B cell (primary cell): ENCODE results near the gene RBM4B. TPM values are rescaled to one million over a fixed set of nuclear protein-coding genes. Genes with fewer than 3 reads are reported as not detected.
A peak's percentile ranks its signal among the peaks of the same experiment; 100 is the strongest.

ENCODE experiments used
- ATAC-seq: fragments of 200-7000 bp; cut with Tn5 transposase; one replicate; pipeline ENCODE4 v1.10.0; 2021; ENCODE audit warnings: low read depth, mild to moderate bottlenecking, moderate number of reproducible peaks, moderate library complexity
- CTCF ChIA-PET: fragments of 350-600 bp; sonication (Branson Sonifier 250); formaldehyde crosslinking; loops from one replicate; lab custom pipeline; 2021; ENCODE audit warnings: antibody characterized with exemption, inconsistent platforms; lab: Charles Lee
- POLR2A ChIA-PET: fragments of 350-600 bp; sonication (Branson Sonifier 250); formaldehyde crosslinking; loops from one replicate; lab custom pipeline; 2021; ENCODE audit warnings: antibody characterized with exemption; lab: Charles Lee
- DNase-seq: peaks from one replicate; pipeline ENCODE4 v3.0.0; 2013
- H2AFZ ChIP-seq: 2 replicates; pipeline ENCODE4 v1.6.1; 2012; ENCODE audit warnings: mild to moderate bottlenecking, low read depth, low read length; ENCODE audit not compliant: insufficient read depth, poor library complexity, severe bottlenecking
- H3K27ac ChIP-seq, 2 donors: 1 replicate in 1 of 2; 2 replicates in 1 of 2; pipeline ENCODE4 v1.5.1; 2012 to 2013; ENCODE audit warnings: low read length in 2 of 2, mild to moderate bottlenecking in 2 of 2, moderate library complexity in 1 of 2
- H3K27me3 ChIP-seq, 4 experiments: fragments of 200-600 bp in 1 of 4; sonication (generic) in 1 of 4; replicated peaks in 1 of 4; 1 replicate in 2 of 4; 2 replicates in 2 of 4; pipeline versions ENCODE4 v1.6.1 to v1.7.0; 2013 to 2016; ENCODE audit warnings: low read length in 3 of 4, mild to moderate bottlenecking in 2 of 4, mixed read lengths in 1 of 4, moderate library complexity in 1 of 4; ENCODE audit not compliant: insufficient read depth in 4 of 4, control insufficient read depth in 3 of 4; ENCODE audit errors: control extremely low read depth in 1 of 4
- H3K36me3 ChIP-seq, 2 experiments: replicated peaks in 1 of 2; 1 replicate in 1 of 2; 2 replicates in 1 of 2; pipeline versions ENCODE4 v1.6.1 to v1.7.1; 2013; ENCODE audit warnings: low read length in 1 of 2; ENCODE audit not compliant: insufficient read depth in 2 of 2, control insufficient read depth in 1 of 2; ENCODE audit errors: control extremely low read depth in 1 of 2, extremely low read depth in 1 of 2
- H3K4me1 ChIP-seq, 2 donors: fragments of 200-600 bp in 1 of 2; sonication (generic) in 1 of 2; 1 replicate in 1 of 2; 2 replicates in 1 of 2; pipeline versions ENCODE4 v1.5.1 to v1.6.1; 2013 to 2017; ENCODE audit warnings: low read length in 2 of 2; ENCODE audit not compliant: control insufficient read depth in 2 of 2, insufficient read depth in 2 of 2
- H3K4me2 ChIP-seq: replicated peaks from 2 replicates; pipeline ENCODE3; 2012; ENCODE audit warnings: mild to moderate bottlenecking, low read depth, low read length; ENCODE audit not compliant: poor library complexity, severe bottlenecking
- H3K4me3 ChIP-seq, 5 experiments: fragments of 200-600 bp in 1 of 5; sonication (generic) in 1 of 5; 1 replicate in 3 of 5; 2 replicates in 2 of 5; pipeline versions ENCODE4 v1.5.1 to v1.7.0; 2011 to 2016; ENCODE audit warnings: low read length in 4 of 5, mild to moderate bottlenecking in 4 of 5, low read depth in 2 of 5, control low read depth in 1 of 5, moderate library complexity in 1 of 5; ENCODE audit not compliant: insufficient read depth in 1 of 5; ENCODE audit errors: control extremely low read depth in 1 of 5, extremely low read depth in 1 of 5
- H3K79me2 ChIP-seq: fragments of 200-600 bp; sonication (generic); one replicate; pipeline ENCODE4 v1.6.0; 2016; ENCODE audit warnings: low read length; ENCODE audit not compliant: control insufficient read depth, insufficient read depth
- H3K9ac ChIP-seq: fragments of 200-600 bp; sonication (generic); 2 replicates; pipeline ENCODE4 v1.6.1; 2017; ENCODE audit warnings: mild to moderate bottlenecking, low read length, moderate library complexity
- H3K9me3 ChIP-seq, 3 donors: one replicate each; pipeline versions ENCODE4 v1.6.1 to v1.7.1; 2013; ENCODE audit warnings: low read length in 2 of 3; ENCODE audit not compliant: control insufficient read depth in 2 of 3, insufficient read depth in 1 of 3; ENCODE audit errors: control extremely low read depth in 1 of 3
- H4K20me1 ChIP-seq: 2 replicates; pipeline ENCODE4 v1.6.0; 2012; ENCODE audit warnings: mild to moderate bottlenecking, low read length; ENCODE audit not compliant: insufficient read depth, control insufficient read depth, poor library complexity, severe bottlenecking
- H3K27ac Mint-ChIP-seq: one replicate; pipeline ENCODE4 v1.8.0; 2021; ENCODE audit warnings: mixed read lengths
- H3K27me3 Mint-ChIP-seq: one replicate; pipeline ENCODE4 v1.8.0; 2021; ENCODE audit warnings: mixed read lengths
- H3K4me1 Mint-ChIP-seq: one replicate; pipeline ENCODE4 v1.8.0; 2021; ENCODE audit warnings: mixed read lengths
- H3K4me3 Mint-ChIP-seq: one replicate; pipeline ENCODE4 v1.8.0; 2021; ENCODE audit warnings: mixed read lengths
- H3K9me3 Mint-ChIP-seq: one replicate; pipeline ENCODE4 v1.8.0; 2022; ENCODE audit warnings: mixed read lengths; ENCODE audit not compliant: insufficient read depth
- EZH2 ChIP-seq: IDR thresholded peaks from 2 replicates; pipeline ENCODE4 v1.6.1; 2012; ENCODE audit warnings: borderline replicate concordance, low read depth, mild to moderate bottlenecking, moderate library complexity, low read length; ENCODE audit not compliant: insufficient read depth, poor library complexity, severe bottlenecking
- WGBS: methylation state at CpG from one replicate; pipeline ENCODE4 v1.1.5; 2013; ENCODE audit warnings: missing lambda C conversion rate; ENCODE audit not compliant: insufficient coverage; 5-methylcytosine and 5-hydroxymethylcytosine counted together
- intact Hi-C: fragments of 100-400 bp; cut with micrococcal nuclease; formaldehyde crosslinking; loops from one replicate; pipeline ENCODE4 v1.10.0; 2022
- polyA minus RNA-seq: library from RNA; depleted of rRNA, polyadenylated mRNA; stranded (reverse); fragments of >200 nt; gene quantifications from 2 replicates; pipeline ENCODE4 v1.2.3, GENCODE V29; 2012
- polyA plus RNA-seq: library from polyadenylated mRNA; depleted of rRNA; stranded (reverse); fragments of >200 nt; gene quantifications from 2 replicates; pipeline ENCODE4 v1.2.3, GENCODE V29; 2012
- total RNA-seq, 2 donors: library from RNA; stranded (reverse); fragments of 120-200 nt in 1 of 2; gene quantifications; 1 replicate in 1 of 2; 2 replicates in 1 of 2; pipeline versions ENCODE4 v1.2.3 to v1.2.4, GENCODE V29; 2013 to 2022
- TF ChIP-seq, protein P1 (sequence below): fragments of 200-600 bp; IDR thresholded peaks from one replicate; pipeline ENCODE4 v1.8.0; 2022; ENCODE audit warnings: antibody characterized with exemption, mild to moderate bottlenecking

The RBM4B gene, protein sequence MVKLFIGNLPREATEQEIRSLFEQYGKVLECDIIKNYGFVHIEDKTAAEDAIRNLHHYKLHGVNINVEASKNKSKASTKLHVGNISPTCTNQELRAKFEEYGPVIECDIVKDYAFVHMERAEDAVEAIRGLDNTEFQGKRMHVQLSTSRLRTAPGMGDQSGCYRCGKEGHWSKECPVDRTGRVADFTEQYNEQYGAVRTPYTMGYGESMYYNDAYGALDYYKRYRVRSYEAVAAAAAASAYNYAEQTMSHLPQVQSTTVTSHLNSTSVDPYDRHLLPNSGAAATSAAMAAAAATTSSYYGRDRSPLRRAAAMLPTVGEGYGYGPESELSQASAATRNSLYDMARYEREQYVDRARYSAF
- total RNA-seq (61.3 and 66.4 TPM in 2 replicates), polyA plus RNA-seq (33.2 and 36.8 TPM in 2 replicates), polyA minus RNA-seq (26.0 and 32.5 TPM in 2 replicates)
- 37.4 TPM for total RNA-seq (2013)

DNA sequence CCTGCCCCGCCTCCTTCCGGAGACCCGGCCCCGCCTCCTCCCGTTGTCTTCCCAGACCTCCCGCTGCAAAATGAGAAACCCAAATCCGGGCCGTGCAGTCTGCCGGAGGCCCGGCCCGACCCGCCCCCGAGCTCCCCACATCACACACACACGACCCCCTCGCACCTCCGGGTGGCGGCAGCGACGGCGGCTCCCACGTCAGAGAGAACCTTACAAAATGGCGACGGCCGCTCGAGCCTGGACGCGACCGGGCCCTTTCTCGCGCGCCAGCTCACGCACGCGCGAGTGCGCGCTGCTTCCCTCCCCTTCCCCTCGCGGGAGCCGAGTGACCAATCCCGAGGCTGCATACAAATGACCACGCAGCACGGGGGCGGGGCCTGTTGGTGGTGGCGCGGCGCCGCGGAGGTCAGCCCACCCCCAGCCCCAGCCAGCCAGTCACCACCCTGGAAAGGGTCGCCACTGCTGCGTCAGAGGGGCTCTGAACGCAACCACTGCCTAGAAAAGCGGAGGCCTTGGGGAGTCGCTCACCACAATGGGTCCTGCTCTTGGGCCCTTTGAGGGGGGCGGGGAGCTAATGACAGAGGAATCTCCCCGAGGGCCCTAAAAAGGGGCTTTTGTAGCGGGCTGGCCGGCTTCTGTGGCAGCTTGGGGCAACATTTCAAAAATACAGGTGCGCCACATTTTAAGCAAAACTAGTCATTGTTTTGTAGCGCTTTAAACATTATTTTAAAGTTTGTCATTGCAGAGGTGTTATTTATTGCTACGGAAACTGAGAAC is at the start of gene RBM4B:
RBM4B (minus strand) TSS at position 289 of the 777 bp plus-strand sequence. CDS start 808 bp downstream, outside the sequence.
- peak within 1 kb of the TSS; percentile 89 for H3K9ac ChIP-seq
- ChIA-PET POLR2A (interaction anchor here (0.6 to 3.1 kb wide), 36 partner anchors 12 to 704 kb away, joined by 3 to 49 read pairs (median 6); partner anchors contain the start of genes CCDC87, CCS, DPP3 and MRPL11), CTCF (interaction anchor here (0.6 to 8.0 kb wide), 43 partner anchors 10 to 365 kb away, joined by 3 to 301 read pairs (median 7); partner anchors contain the start of genes ACTN3, BBS1, CCDC87 and CCS)
- intact Hi-C loops, result loop anchor here (1.0 to 5.0 kb wide), 10 partner anchors 19 to 365 kb away; partner anchors contain the start of genes BBS1, CCDC87, CCS and DPP3
- peak within 1 kb of the TSS; percentile 86 to 95 (median 89) for H3K4me3 ChIP-seq
- Mint-ChIP-seq H3K4me3 (peak within 1 kb of the TSS; percentile 99), H3K4me1 (peaks cover 33% of the 10 kb centered on the region), H3K27ac (peak within 1 kb of the TSS; percentile 99), H3K9me3 (no peaks in the 10 kb centered on the region), H3K27me3 (no peaks in the 10 kb centered on the region)
- no peaks in the 10 kb centered on the region for H3K27me3 ChIP-seq
- peak within 1 kb of the TSS; percentile 96 for H2AFZ ChIP-seq
- H3K79me2 ChIP-seq, result peaks cover 47% of the 10 kb centered on the region
- H3K9me3 ChIP-seq, result no peaks in the 10 kb centered on the region
- TF ChIP-seq, protein P1, sequence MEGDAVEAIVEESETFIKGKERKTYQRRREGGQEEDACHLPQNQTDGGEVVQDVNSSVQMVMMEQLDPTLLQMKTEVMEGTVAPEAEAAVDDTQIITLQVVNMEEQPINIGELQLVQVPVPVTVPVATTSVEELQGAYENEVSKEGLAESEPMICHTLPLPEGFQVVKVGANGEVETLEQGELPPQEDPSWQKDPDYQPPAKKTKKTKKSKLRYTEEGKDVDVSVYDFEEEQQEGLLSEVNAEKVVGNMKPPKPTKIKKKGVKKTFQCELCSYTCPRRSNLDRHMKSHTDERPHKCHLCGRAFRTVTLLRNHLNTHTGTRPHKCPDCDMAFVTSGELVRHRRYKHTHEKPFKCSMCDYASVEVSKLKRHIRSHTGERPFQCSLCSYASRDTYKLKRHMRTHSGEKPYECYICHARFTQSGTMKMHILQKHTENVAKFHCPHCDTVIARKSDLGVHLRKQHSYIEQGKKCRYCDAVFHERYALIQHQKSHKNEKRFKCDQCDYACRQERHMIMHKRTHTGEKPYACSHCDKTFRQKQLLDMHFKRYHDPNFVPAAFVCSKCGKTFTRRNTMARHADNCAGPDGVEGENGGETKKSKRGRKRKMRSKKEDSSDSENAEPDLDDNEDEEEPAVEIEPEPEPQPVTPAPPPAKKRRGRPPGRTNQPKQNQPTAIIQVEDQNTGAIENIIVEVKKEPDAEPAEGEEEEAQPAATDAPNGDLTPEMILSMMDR, result no peak
- TF ChIP-seq EZH2, result no peak
- ATAC-seq (peak; percentile 91), DNase-seq (peak; percentile 99)
- WGBS, result under 1% methylated on average over 61 of the region's 61 CpGs
- no peaks in the 10 kb centered on the region for H3K36me3 ChIP-seq
- peak within 1 kb of the TSS; percentile 97 for H3K4me2 ChIP-seq
- H3K4me1 ChIP-seq, result peaks cover 24 to 35% of the 10 kb centered on the region in 2 donors
- peaks cover 16% of the 10 kb centered on the region for H4K20me1 ChIP-seq
- peak within 1 kb of the TSS; percentile 91 to 99 for H3K27ac ChIP-seq
